A549 (cell line): ENCODE measurements around the gene FBN3. TPM values are rescaled to one million over a fixed set of nuclear protein-coding genes. Genes with fewer than 3 reads are reported as not detected.

Experiments used
- ATAC-seq, 2 experiments: fragments of 200-7000 bp in 1 of 2; fragments of >200 bp in 1 of 2; cut with Nextera tagmentation in 1 of 2; cut with Tn5 transposase in 1 of 2; 3 replicates each; pipeline versions ENCODE4 v1.8.0 to v1.9.1; 2018 to 2020; ENCODE audit warnings: mild to moderate bottlenecking in 1 of 2, moderate library complexity in 1 of 2
- CTCF ChIA-PET: fragments of 300-600 bp; sonication (Branson Sonifier 250); formaldehyde crosslinking; extraction: SDS; loops from one replicate; lab custom pipeline; 2021; ENCODE audit warnings: antibody characterized with exemption, inconsistent platforms; lab: Yijun Ruan, JAX
- POLR2A ChIA-PET: fragments of 350-600 bp; formaldehyde crosslinking; extraction: SDS; loops from one replicate; lab custom pipeline; 2021; ENCODE audit warnings: antibody characterized with exemption, inconsistent platforms; lab: Yijun Ruan, JAX
- DNase-seq, 2 experiments: peaks; one replicate each; pipeline versions ENCODE4 v3.0.0 to v3.0.0-alpha.2; 2011 to 2016; ENCODE audit warnings: low read depth in 1 of 2, low spot score in 1 of 2
- FAIRE-seq: peaks from 2 replicates; lab custom pipeline; 2011; peaks lifted over from hg19 to GRCh38; lab: Jason Lieb, UNC
- H3K27ac ChIP-seq, 2 experiments: fragments of >200 bp; sonication (Bioruptor Twin); formaldehyde crosslinking; 3 replicates each; pipeline ENCODE4 v1.5.1; 2016 to 2017
- H3K4me1 ChIP-seq: fragments of >200 bp; sonication (Bioruptor Twin); formaldehyde crosslinking; 3 replicates; pipeline ENCODE4 v1.6.1; 2016
- H3K4me2 ChIP-seq: fragments of >200 bp; sonication (Bioruptor Twin); formaldehyde crosslinking; 3 replicates; pipeline ENCODE4 v1.6.1; 2016
- H3K4me3 ChIP-seq: fragments of >200 bp; sonication (Bioruptor Twin); formaldehyde crosslinking; 3 replicates; pipeline ENCODE4 v1.5.1; 2016
- H3K9me3 ChIP-seq: fragments of >200 bp; sonication (Bioruptor Twin); formaldehyde crosslinking; 3 replicates; pipeline ENCODE4 v1.6.1; 2016
- BHLHE40 ChIP-seq: IDR thresholded peaks from 2 replicates; pipeline ENCODE4 v1.6.1; 2012; ENCODE audit warnings: low read depth, low read length, inconsistent platforms
- CBX2 ChIP-seq: fragments of 200-600 bp; sonication (generic); IDR thresholded peaks from 2 replicates; pipeline ENCODE4 v1.6.1; 2016; ENCODE audit warnings: low read depth, mild to moderate bottlenecking, borderline replicate concordance
- CHD2 ChIP-seq: fragments of 150-350 bp; IDR thresholded peaks from 2 replicates; pipeline ENCODE4 v1.6.1; 2014; ENCODE audit warnings: low read length; ENCODE audit not compliant: partially characterized antibody
- CHD4 ChIP-seq: fragments of 200-600 bp; sonication (generic); IDR thresholded peaks from 2 replicates; pipeline ENCODE4 v1.6.1; 2016; ENCODE audit warnings: antibody characterized with exemption, mild to moderate bottlenecking, borderline replicate concordance
- EHF ChIP-seq: fragments of 250-450 bp; sonication (Bioruptor Pico); IDR thresholded peaks from 2 replicates; pipeline ENCODE4 v1.5.0; 2020; ENCODE audit warnings: mild to moderate bottlenecking
- EHMT2 ChIP-seq: fragments of 200-600 bp; sonication (generic); IDR thresholded peaks from 2 replicates; pipeline ENCODE4 v1.6.1; 2016; ENCODE audit warnings: antibody characterized with exemption, low read depth, mild to moderate bottlenecking, moderate library complexity
- EP300 ChIP-seq, 2 experiments: fragments of >200 bp; sonication (Bioruptor Twin); formaldehyde crosslinking; IDR thresholded peaks; 2 replicates in 1 of 2; 3 replicates in 1 of 2; pipeline ENCODE4 v1.6.1; 2016 to 2017
- FOSB ChIP-seq: fragments of 250-450 bp; sonication (Bioruptor Pico); IDR thresholded peaks from 2 replicates; pipeline ENCODE4 v1.5.0; 2020; ENCODE audit warnings: mild to moderate bottlenecking, moderate library complexity
- JUN ChIP-seq, 2 experiments: fragments of >200 bp; sonication (Bioruptor Twin); formaldehyde crosslinking; IDR thresholded peaks; 2 replicates in 1 of 2; 3 replicates in 1 of 2; pipeline ENCODE4 v1.6.1; 2016 to 2017
- KDM1A ChIP-seq: fragments of 200-600 bp; sonication (generic); IDR thresholded peaks from 2 replicates; pipeline ENCODE4 v1.6.1; 2016; ENCODE audit warnings: low read depth, mild to moderate bottlenecking
- MAZ ChIP-seq: fragments of 150-350 bp; IDR thresholded peaks from 2 replicates; pipeline ENCODE4 v1.6.1; 2014; ENCODE audit warnings: antibody characterized with exemption, low read depth, low read length, borderline replicate concordance
- MYC ChIP-seq: IDR thresholded peaks from 2 replicates; pipeline ENCODE4 v1.6.1; 2012; ENCODE audit warnings: mild to moderate bottlenecking, inconsistent platforms, low read length, improper control_type of control experiment, borderline replicate concordance
- NFE2L2 ChIP-seq: fragments of 150-350 bp; conservative IDR thresholded peaks from 2 replicates; pipeline ENCODE4 v1.6.1; 2014; ENCODE audit warnings: low read length
- NPAS2 ChIP-seq: fragments of 250-450 bp; sonication (Bioruptor Pico); IDR thresholded peaks from 2 replicates; pipeline ENCODE4 v1.8.0; 2022; ENCODE audit warnings: mild to moderate bottlenecking, moderate library complexity, borderline replicate concordance
- RAD21 ChIP-seq, 2 experiments: fragments of >200 bp in 1 of 2; sonication (Bioruptor Twin) in 1 of 2; formaldehyde crosslinking in 1 of 2; IDR thresholded peaks in 1 of 2; conservative IDR thresholded peaks in 1 of 2; 2 replicates in 1 of 2; 3 replicates in 1 of 2; pipeline ENCODE4 v1.6.1; 2012 to 2018; ENCODE audit warnings: inconsistent platforms in 1 of 2
- RARB ChIP-seq: fragments of 250-450 bp; sonication (Bioruptor Pico); IDR thresholded peaks from 2 replicates; pipeline ENCODE4 v1.8.0; 2021; ENCODE audit warnings: mild to moderate bottlenecking, moderate library complexity
- RFX5 ChIP-seq: fragments of 450-650 bp; IDR thresholded peaks from 2 replicates; pipeline ENCODE4 v1.7.1; 2014; ENCODE audit warnings: antibody characterized with exemption, mild to moderate bottlenecking, moderate library complexity
- TP53 ChIP-seq: fragments of 250-450 bp; sonication (Bioruptor Pico); IDR thresholded peaks from 2 replicates; pipeline ENCODE4 v1.5.0; 2021; ENCODE audit warnings: mild to moderate bottlenecking, moderate library complexity
- ZFP36 ChIP-seq: fragments of 450-650 bp; IDR thresholded peaks from 2 replicates; pipeline ENCODE4 v1.6.1; 2014; ENCODE audit warnings: borderline replicate concordance; ENCODE audit not compliant: partially characterized antibody
- ZNF302 ChIP-seq: fragments of 250-450 bp; sonication (Bioruptor Pico); IDR thresholded peaks from 2 replicates; pipeline ENCODE4 v1.9.0; 2021; ENCODE audit warnings: inconsistent platforms, mild to moderate bottlenecking, moderate library complexity
- WGBS: methylation state at CpG from one replicate; pipeline ENCODE4 v1.1.6; 2017; ENCODE audit errors: missing lambda C conversion rate; 5-methylcytosine and 5-hydroxymethylcytosine counted together
- polyA plus RNA-seq, 4 experiments: library from polyadenylated mRNA; depleted of rRNA in 3 of 4; stranded (reverse); fragments of >200 nt; fragmentation: RNase III in 1 of 4; extraction: RNeasy Plus Mini Kit Qiagen cat#74134 plus additional on column Dnase treatment in 1 of 4; gene quantifications; 2 replicates in 3 of 4; 3 replicates in 1 of 4; pipeline ENCODE4 v1.2.3, GENCODE V29; 2011 to 2017
- TF ChIP-seq, protein P1 (sequence below): fragments of >200 bp; sonication (Bioruptor Twin); formaldehyde crosslinking; IDR thresholded peaks from 3 replicates; pipeline ENCODE4 v1.5.1; 2016
- TF ChIP-seq, protein P2 (sequence below): IDR thresholded peaks from 2 replicates; pipeline ENCODE4 v1.6.1; 2012
- TF ChIP-seq, protein P3 (sequence below): fragments of 150-350 bp; IDR thresholded peaks from 2 replicates; pipeline ENCODE4 v1.6.1; 2014; ENCODE audit warnings: low read depth, mild to moderate bottlenecking, low read length
- TF ChIP-seq, protein P4 (sequence below): fragments of >200 bp; sonication (Bioruptor Twin); formaldehyde crosslinking; IDR thresholded peaks from 2 replicates; pipeline ENCODE4 v1.6.1; 2016

The FBN3 gene
- polyA plus RNA-seq, 2 of the 4 experiments (the other 2 are of a cell fraction): not detected

DNA sequence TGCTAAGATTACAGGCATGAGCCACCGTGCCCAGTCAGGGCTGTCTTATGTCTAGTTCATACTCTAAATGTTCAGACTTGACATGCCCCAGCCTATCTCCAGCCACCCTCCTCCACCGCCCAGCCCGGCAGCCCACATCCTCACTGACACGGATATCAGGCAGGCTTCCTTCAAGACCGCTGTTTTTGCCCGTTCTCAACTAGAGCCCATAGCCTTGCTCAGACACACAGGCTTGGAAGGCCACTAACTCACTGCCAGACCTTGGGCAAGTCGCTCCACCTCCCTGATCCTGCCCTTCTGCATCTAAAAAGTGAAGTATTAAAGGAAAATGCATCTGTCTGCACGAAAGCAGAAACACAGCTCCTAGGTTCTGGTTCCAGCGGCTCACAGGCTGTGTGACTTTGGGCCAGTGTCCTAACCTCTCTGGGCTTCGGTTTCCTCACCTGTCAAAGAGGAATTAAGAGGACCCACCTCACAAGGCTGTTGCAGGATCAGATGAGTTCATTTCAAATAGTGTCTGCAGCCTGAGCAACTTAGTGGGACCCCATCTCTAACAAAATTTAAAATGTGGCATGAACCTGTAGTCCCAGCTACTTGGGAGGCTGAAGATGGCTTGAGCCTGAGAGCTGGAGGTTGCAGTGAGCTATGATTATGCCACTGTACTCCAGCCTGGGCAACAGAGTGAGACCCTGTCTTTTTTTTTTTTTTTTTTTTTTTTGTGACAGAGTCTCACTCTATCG is 45.3 kb upstream of the FBN3 start:
- no peak overlapping the region for H3K27ac ChIP-seq
- H3K9me3 ChIP-seq: no peaks in the 10 kb centered on the region
- ChIA-PET CTCF (no interaction called here), POLR2A (no interaction called here)
- H3K4me1 ChIP-seq: no peaks in the 10 kb centered on the region
- FAIRE-seq: no peak
- H3K4me2 ChIP-seq: no peak overlapping the region
- TF ChIP-seq ZFP36: peak; percentile 60
- no peak for TF ChIP-seq JUN (IDR thresholded peaks at IDR 0.05)
- no peak for DNase-seq
- ATAC-seq: no peak
- 69% methylated on average over 10 of the region's 11 CpGs for WGBS
- no peak overlapping the region for H3K4me3 ChIP-seq

DNA sequence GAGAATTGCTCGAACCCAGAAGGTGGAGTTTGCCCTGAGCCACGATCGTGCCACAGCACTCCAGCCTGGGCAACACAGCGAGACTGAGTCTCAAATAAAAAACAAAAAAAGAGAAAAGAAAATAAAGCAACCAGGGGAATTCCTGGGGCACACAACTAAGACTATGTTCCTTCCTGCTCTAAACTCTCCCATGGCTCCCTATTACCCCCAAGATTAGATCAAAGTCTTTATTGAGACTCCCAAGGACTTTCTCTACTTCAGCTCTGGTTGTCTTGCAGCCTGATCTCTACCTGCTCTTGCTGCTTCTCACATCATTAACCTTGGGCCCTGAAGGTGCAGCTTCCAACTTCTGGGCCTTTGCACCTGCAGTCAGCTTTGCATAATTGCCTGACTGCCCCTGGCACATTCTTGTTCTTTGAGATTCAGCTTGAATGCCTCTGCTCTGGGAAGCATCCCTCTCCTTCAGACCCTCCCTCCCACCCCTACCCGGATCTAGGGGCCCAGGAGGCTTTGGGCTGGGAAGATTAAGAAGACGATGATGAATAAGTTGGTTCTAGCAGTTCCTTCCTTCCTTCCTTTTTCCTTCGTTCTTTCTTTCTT is 42.9 kb upstream of the FBN3 start:
- DNase-seq (no peak), ATAC-seq (no peak), FAIRE-seq (no peak)
- Histone ChIP-seq H3K27ac (no peak overlapping the region), H3K4me1 (peaks cover 2% of the 10 kb centered on the region; the same call in 1 of the 3 replicates), H3K9me3 (no peaks in the 10 kb centered on the region), H3K4me3 (no peak overlapping the region), H3K4me2 (no peak overlapping the region)
- POLR2A ChIA-PET: no interaction called here
- peak; percentile 28 for TF ChIP-seq ZFP36
- TF ChIP-seq BHLHE40: no peak
- CTCF ChIA-PET: interaction anchor here (0.9 kb wide), 1 partner anchor 60 kb away, joined by 3 read pairs; no protein-coding TSS in a partner anchor
- WGBS: 81% methylated on average over 6 of the region's 7 CpGs

DNA sequence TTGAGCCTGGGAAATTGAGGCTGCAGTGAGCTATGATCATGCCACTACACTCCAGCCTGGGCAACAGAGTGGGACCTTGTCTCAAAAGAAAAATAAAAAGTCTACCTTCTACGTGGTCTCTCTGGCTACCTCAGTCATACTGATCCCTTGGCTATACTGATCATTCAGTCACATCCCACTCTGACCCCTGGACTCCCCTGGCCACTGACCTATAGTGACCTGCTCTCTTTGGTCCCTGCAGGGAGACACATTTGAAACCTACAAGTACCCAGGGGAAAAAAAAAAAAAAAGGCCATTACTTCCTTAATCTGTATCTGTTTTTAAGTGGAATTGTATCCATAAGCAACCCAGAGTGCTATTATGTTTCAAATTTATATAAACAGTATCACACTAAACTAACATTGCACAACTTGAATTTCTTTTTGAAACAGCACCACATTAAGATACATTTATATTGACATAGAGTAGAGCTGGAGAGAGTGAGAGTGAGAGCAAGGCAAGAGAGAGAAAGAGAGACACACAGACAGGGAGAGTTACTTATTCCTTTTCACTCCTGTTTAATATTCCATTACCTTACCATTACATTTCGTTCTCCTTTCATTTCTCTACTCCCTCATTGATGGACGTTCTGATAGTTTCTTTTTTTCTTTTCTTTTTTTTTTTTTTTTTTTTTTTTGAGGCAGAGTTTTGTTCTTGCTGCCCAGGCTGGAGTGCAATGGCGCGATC is 36.1 kb upstream of the FBN3 start:
- ATAC-seq: 0 out of 6 replicates have a peak, but pooled peaks of 1 of the 2 experiments have one; percentile 34
- peak in 1 of 2 experiments; percentile 36 for DNase-seq
- CTCF ChIA-PET: no interaction called here

DNA sequence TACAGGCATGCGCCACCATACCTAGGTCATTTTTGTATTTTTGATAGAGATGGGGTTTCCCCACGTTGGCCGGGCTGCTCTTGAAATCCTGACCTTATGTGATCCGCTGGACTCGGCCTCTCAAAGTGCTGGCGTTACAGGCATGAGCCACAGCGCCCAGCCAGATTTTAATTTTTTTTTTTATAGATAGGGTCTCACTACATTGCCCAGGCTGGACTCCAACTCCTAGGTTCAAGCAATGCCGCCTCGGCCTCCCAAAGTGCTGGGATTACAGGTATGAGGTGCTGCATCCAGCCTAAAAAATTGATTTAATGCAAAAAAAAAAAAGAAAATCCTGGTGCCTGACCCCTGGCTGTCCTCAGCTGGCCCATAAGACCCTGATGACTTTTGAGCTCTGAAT is 34.9 kb upstream of the FBN3 start:
- H3K4me3 ChIP-seq: no peak overlapping the region
- no peak overlapping the region for H3K27ac ChIP-seq
- H3K4me2 ChIP-seq: no peak overlapping the region
- DNase-seq (no peak), FAIRE-seq (no peak), ATAC-seq (no peak)
- H3K4me1 ChIP-seq: peaks cover 2% of the 10 kb centered on the region; the same call in 1 of the 3 replicates
- CTCF ChIA-PET: no interaction called here
- 88% methylated on average over 9 of the region's 9 CpGs for WGBS
- H3K9me3 ChIP-seq: no peaks in the 10 kb centered on the region
- POLR2A ChIA-PET: no interaction called here
- TF ChIP-seq CBX2 (no peak), NPAS2 (CRISPR knock-in tag) (no peak), RARB (CRISPR knock-in tag) (no peak), ZNF302 (no peak), EHMT2 (no peak), RFX5 (no peak), CHD2 (no peak), KDM1A (no peak), TP53 (CRISPR knock-in tag) (no peak), MYC (no peak), NFE2L2 (no peak), EP300 (IDR thresholded peaks at IDR 0.05) (no peak)
- TF ChIP-seq, protein P1, sequence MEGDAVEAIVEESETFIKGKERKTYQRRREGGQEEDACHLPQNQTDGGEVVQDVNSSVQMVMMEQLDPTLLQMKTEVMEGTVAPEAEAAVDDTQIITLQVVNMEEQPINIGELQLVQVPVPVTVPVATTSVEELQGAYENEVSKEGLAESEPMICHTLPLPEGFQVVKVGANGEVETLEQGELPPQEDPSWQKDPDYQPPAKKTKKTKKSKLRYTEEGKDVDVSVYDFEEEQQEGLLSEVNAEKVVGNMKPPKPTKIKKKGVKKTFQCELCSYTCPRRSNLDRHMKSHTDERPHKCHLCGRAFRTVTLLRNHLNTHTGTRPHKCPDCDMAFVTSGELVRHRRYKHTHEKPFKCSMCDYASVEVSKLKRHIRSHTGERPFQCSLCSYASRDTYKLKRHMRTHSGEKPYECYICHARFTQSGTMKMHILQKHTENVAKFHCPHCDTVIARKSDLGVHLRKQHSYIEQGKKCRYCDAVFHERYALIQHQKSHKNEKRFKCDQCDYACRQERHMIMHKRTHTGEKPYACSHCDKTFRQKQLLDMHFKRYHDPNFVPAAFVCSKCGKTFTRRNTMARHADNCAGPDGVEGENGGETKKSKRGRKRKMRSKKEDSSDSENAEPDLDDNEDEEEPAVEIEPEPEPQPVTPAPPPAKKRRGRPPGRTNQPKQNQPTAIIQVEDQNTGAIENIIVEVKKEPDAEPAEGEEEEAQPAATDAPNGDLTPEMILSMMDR: no peak

More for the DNA sequence above, 36.1 kb upstream of the FBN3 start:
- Histone ChIP-seq H3K4me2 (no peak overlapping the region), H3K9me3 (no peaks in the 10 kb centered on the region), H3K4me3 (no peak overlapping the region), H3K4me1 (peaks cover 2% of the 10 kb centered on the region; the same call in 1 of the 3 replicates), H3K27ac (no peak overlapping the region)
- POLR2A ChIA-PET: no interaction called here
- FAIRE-seq: no peak
- TF ChIP-seq, protein P2, sequence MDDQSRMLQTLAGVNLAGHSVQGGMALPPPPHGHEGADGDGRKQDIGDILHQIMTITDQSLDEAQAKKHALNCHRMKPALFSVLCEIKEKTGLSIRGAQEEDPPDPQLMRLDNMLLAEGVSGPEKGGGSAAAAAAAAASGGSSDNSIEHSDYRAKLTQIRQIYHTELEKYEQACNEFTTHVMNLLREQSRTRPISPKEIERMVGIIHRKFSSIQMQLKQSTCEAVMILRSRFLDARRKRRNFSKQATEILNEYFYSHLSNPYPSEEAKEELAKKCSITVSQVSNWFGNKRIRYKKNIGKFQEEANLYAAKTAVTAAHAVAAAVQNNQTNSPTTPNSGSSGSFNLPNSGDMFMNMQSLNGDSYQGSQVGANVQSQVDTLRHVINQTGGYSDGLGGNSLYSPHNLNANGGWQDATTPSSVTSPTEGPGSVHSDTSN: no peak
- TF ChIP-seq RAD21 (conservative IDR thresholded peaks at IDR 0.05 in 1 of 2, IDR thresholded peaks at IDR 0.05 in 1 of 2) (no peak), FOSB (no peak), TP53 (CRISPR knock-in tag) (no peak), MAZ (no peak), RARB (CRISPR knock-in tag) (no peak), NPAS2 (CRISPR knock-in tag) (no peak), EHF (no peak), CHD4 (no peak), BHLHE40 (no peak)
- TF ChIP-seq, protein P3, sequence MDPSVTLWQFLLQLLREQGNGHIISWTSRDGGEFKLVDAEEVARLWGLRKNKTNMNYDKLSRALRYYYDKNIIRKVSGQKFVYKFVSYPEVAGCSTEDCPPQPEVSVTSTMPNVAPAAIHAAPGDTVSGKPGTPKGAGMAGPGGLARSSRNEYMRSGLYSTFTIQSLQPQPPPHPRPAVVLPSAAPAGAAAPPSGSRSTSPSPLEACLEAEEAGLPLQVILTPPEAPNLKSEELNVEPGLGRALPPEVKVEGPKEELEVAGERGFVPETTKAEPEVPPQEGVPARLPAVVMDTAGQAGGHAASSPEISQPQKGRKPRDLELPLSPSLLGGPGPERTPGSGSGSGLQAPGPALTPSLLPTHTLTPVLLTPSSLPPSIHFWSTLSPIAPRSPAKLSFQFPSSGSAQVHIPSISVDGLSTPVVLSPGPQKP: no peak
- TF ChIP-seq, protein P4, sequence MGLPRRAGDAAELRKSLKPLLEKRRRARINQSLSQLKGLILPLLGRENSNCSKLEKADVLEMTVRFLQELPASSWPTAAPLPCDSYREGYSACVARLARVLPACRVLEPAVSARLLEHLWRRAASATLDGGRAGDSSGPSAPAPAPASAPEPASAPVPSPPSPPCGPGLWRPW: no peak
- WGBS: 47% methylated on average over 5 of the region's 5 CpGs
